ENCODE measurements around the gene CTNNBL1. TPM values are rescaled to one million over a fixed set of nuclear protein-coding genes. Genes with fewer than 3 reads are reported as not detected.

Gene CTNNBL1
- total RNA-seq, 1 experiment from 2014 or later: 55.4 TPM

DNA sequence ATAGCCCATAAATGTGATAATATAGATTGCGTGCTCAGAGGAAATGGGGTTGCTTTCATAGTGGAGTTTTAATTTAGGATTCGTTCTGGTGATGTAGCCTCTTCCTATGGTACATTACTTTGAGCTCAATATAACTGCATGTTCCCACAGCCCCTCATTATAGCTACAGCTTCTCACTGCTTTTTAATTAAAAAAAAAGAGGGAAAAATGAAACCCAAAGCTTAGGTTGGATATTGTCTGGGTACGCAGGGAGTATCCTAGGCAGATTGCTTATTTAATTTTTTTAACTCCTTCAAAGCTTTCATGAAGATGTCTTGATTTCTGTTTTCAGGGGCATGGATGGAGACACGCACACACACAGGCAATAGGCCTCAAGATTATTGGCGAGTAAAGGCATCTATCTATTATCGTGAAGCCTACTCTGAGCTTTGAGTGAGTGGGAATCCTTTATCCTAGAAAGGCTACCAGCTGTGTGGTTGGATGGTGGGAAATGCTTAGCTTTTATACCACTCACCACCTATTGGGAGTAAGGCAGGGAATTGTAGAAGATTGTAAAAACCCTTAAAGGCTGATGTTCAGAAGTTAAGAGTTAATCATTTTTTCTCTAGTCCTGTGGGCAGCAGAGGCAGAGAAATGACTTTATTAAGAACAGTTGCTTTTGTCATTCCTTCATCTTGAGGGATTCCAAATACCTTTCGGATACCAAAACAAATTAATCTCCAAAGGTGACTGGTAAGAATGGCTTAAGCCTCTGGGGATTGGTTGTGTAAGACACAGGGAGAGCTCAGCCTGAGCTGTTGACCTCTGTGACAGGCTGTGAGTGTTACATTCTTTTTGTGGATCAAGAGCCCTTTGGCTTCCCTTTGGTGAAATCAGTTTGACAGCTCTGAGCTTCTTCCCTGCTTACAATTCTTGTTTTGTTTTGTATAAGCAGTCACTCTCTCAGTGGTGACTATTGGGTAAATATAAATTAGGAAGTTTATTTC is 33.4 kb downstream of the CTNNBL1 start (continued):
- TF ChIP-seq SIN3A (IDR thresholded peaks at IDR 0.05; ENCODE audit: low read depth) (no peak), TCF7L2 (IDR thresholded peaks at IDR 0.05; ENCODE audit: borderline replicate concordance, extremely low read depth, insufficient read depth, insufficient read length) (no peak)

DNA sequence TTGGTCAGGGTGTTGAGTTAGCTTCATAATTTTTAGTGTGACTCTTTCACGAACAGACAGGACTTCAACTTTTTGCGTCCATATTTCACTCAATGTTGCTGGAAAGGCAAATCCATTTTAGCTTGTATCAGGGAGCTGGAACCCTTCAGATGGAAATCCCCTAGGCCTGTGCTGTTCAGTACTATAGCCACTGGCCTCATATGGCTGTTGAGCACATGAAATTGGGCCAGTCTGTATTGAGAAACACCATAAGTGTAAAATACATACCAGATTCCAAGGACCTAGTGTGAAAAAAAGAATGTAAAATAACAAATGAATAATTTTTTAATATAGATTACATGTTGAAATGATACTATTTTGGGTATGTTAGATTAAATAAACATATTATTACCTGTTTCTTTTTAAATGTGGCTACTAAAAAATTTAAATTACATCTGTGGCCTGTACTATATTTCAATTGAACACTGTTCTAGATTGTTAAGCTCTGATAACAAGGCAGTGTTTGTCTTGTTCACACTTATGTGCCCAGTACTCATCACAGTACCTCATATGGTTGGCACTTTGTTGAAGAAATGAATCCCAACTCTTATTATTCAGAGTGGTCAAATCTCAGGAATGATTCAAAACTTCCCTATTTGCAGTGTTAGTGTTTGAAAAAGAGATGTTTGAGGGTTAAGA is 34.3 kb downstream of the CTNNBL1 start:
- RAD21 ChIA-PET (ENCODE audit: low non-redundant PET in 1 of 2, low total read pairs in 2 of 2, uncharacterized antibody in 2 of 2, unreplicated experiment in 2 of 2): no interaction called here
- no peak for TF ChIP-seq EGR1 (IDR thresholded peaks at IDR 0.05; ENCODE audit: low read depth)
- TF ChIP-seq, protein P1, sequence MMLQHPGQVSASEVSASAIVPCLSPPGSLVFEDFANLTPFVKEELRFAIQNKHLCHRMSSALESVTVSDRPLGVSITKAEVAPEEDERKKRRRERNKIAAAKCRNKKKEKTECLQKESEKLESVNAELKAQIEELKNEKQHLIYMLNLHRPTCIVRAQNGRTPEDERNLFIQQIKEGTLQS (IDR thresholded peaks at IDR 0.05): no peak
- TF ChIP-seq, protein P2, sequence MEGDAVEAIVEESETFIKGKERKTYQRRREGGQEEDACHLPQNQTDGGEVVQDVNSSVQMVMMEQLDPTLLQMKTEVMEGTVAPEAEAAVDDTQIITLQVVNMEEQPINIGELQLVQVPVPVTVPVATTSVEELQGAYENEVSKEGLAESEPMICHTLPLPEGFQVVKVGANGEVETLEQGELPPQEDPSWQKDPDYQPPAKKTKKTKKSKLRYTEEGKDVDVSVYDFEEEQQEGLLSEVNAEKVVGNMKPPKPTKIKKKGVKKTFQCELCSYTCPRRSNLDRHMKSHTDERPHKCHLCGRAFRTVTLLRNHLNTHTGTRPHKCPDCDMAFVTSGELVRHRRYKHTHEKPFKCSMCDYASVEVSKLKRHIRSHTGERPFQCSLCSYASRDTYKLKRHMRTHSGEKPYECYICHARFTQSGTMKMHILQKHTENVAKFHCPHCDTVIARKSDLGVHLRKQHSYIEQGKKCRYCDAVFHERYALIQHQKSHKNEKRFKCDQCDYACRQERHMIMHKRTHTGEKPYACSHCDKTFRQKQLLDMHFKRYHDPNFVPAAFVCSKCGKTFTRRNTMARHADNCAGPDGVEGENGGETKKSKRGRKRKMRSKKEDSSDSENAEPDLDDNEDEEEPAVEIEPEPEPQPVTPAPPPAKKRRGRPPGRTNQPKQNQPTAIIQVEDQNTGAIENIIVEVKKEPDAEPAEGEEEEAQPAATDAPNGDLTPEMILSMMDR (IDR thresholded peaks at IDR 0.05 in 2 of 3, conservative IDR thresholded peaks at IDR 0.05 in 1 of 3; ENCODE audit: borderline replicate concordance in 1 of 3, insufficient read depth in 1 of 3, low read depth in 2 of 3, low read length in 2 of 3): no peak
- TF ChIP-seq SIN3A (IDR thresholded peaks at IDR 0.05; ENCODE audit: low read depth): no peak
- TF ChIP-seq YY1 (IDR thresholded peaks at IDR 0.05; ENCODE audit: extremely low read depth, insufficient replicate concordance, low read depth, low read length): no peak
- TF ChIP-seq RAD21 (IDR thresholded peaks at IDR 0.05; ENCODE audit: low read depth): no peak
- TF ChIP-seq, protein P3, sequence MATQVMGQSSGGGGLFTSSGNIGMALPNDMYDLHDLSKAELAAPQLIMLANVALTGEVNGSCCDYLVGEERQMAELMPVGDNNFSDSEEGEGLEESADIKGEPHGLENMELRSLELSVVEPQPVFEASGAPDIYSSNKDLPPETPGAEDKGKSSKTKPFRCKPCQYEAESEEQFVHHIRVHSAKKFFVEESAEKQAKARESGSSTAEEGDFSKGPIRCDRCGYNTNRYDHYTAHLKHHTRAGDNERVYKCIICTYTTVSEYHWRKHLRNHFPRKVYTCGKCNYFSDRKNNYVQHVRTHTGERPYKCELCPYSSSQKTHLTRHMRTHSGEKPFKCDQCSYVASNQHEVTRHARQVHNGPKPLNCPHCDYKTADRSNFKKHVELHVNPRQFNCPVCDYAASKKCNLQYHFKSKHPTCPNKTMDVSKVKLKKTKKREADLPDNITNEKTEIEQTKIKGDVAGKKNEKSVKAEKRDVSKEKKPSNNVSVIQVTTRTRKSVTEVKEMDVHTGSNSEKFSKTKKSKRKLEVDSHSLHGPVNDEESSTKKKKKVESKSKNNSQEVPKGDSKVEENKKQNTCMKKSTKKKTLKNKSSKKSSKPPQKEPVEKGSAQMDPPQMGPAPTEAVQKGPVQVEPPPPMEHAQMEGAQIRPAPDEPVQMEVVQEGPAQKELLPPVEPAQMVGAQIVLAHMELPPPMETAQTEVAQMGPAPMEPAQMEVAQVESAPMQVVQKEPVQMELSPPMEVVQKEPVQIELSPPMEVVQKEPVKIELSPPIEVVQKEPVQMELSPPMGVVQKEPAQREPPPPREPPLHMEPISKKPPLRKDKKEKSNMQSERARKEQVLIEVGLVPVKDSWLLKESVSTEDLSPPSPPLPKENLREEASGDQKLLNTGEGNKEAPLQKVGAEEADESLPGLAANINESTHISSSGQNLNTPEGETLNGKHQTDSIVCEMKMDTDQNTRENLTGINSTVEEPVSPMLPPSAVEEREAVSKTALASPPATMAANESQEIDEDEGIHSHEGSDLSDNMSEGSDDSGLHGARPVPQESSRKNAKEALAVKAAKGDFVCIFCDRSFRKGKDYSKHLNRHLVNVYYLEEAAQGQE (IDR thresholded peaks at IDR 0.05; ENCODE audit: low read depth): no peak
- TF ChIP-seq SRF (IDR thresholded peaks at IDR 0.05; ENCODE audit: low read depth): no peak
- no peak for TF ChIP-seq JUND (IDR thresholded peaks at IDR 0.05)
- no peak for TF ChIP-seq POLR2AphosphoS5 (IDR thresholded peaks at IDR 0.05; ENCODE audit: low read depth, low read length)
- no peak for TF ChIP-seq EZH2 (IDR thresholded peaks at IDR 0.05)
- TF ChIP-seq, protein P4, sequence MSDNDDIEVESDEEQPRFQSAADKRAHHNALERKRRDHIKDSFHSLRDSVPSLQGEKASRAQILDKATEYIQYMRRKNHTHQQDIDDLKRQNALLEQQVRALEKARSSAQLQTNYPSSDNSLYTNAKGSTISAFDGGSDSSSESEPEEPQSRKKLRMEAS (IDR thresholded peaks at IDR 0.05): no peak
- TF ChIP-seq ELF1 (IDR thresholded peaks at IDR 0.05; ENCODE audit: borderline replicate concordance, low read depth): no peak

More for the DNA sequence above, 34.3 kb downstream of the CTNNBL1 start:
- no peak overlapping the region for H3K27ac ChIP-seq (ENCODE audit: low read depth, low read length)
- no peak overlapping the region for H3K4me2 ChIP-seq (ENCODE audit: low read length)
- no peaks in the 10 kb centered on the region for H3K9me3 ChIP-seq (ENCODE audit: control insufficient read depth in 1 of 2, insufficient read depth in 1 of 2, low read depth in 1 of 2, low read length in 2 of 2)
- BruUV-seq (replicated peaks): no TSS peak
- no peaks in the 10 kb centered on the region for H3K27me3 ChIP-seq (ENCODE audit: insufficient read depth, low read length)
- no peak for DNase-seq (ENCODE audit: low read depth, low spot score)
- ChIA-PET POLR2A (no interaction called here), CTCF (no interaction called here)
- H3K9ac ChIP-seq (ENCODE audit: low read length): no peak overlapping the region
- no peak for ATAC-seq
- intact Hi-C loops (cut with micrococcal nuclease): no loop called here
- H3K36me3 ChIP-seq (ENCODE audit: control insufficient read depth in 1 of 2, insufficient read depth in 2 of 2, low read length in 2 of 2): no peaks in the 10 kb centered on the region
- H4K20me1 ChIP-seq (ENCODE audit: insufficient read depth): no peaks in the 10 kb centered on the region
- H3K79me2 ChIP-seq (ENCODE audit: insufficient read depth, low read length): peaks cover 40% of the 10 kb centered on the region
- no peaks in the 10 kb centered on the region for H3K9me2 ChIP-seq (ENCODE audit: insufficient read depth)
- no peak overlapping the region for H3K4me3 ChIP-seq (replicated peaks in 1 of 2; ENCODE audit: low read depth in 1 of 2, low read length in 2 of 2)
- H3K4me1 ChIP-seq (ENCODE audit: control insufficient read depth in 1 of 2, insufficient read depth in 2 of 2, low read length in 2 of 2): no peaks in the 10 kb centered on the region
- H2AFZ ChIP-seq (ENCODE audit: low read depth, low read length, poor library complexity, severe bottlenecking): no peak overlapping the region

Data from HCT116 (cell line).